Chondrocyte (in vitro differentiated cells): Measurements from ENCODE around the gene DCPS. TPM values are rescaled to one million over a fixed set of nuclear protein-coding genes. Genes with fewer than 3 reads are reported as not detected.

Experiments
- DNase-seq: peaks from one replicate; pipeline ENCODE4 v3.0.0; 2021; ENCODE audit warnings: mixed read lengths, low spot score
- H3K27ac Mint-ChIP-seq: one replicate; pipeline ENCODE4 v1.8.0; 2021; ENCODE audit warnings: mild to moderate bottlenecking, moderate library complexity, mixed read lengths; ENCODE audit not compliant: unreplicated experiment
- H3K27me3 Mint-ChIP-seq: 2 replicates; pipeline ENCODE4 v1.8.0; 2021; ENCODE audit warnings: low read depth, mixed read lengths
- H3K36me3 Mint-ChIP-seq: 2 replicates; pipeline ENCODE4 v1.8.0; 2021; ENCODE audit warnings: low read depth, mixed read lengths
- H3K4me1 Mint-ChIP-seq: 2 replicates; pipeline ENCODE4 v1.8.0; 2021; ENCODE audit warnings: low read depth, mild to moderate bottlenecking, mixed read lengths
- H3K4me3 Mint-ChIP-seq: one replicate; pipeline ENCODE4 v1.8.0; 2021; ENCODE audit warnings: mild to moderate bottlenecking, moderate library complexity, mixed read lengths; ENCODE audit not compliant: unreplicated experiment
- H3K9me3 Mint-ChIP-seq: 2 replicates; pipeline ENCODE4 v1.8.0; 2021; ENCODE audit warnings: low read depth, mixed read lengths
- total RNA-seq: library from RNA; stranded (reverse); gene quantifications from 3 replicates; pipeline ENCODE4 v1.2.1, GENCODE V29; 2021
- TF ChIP-seq, protein P1 (sequence below): fragments of 200-600 bp; sonication (generic); IDR thresholded peaks from 2 replicates; pipeline ENCODE4 v1.5.0; 2021; ENCODE audit warnings: antibody characterized with exemption, mild to moderate bottlenecking, moderate library complexity

Gene DCPS
- total RNA-seq, 1 donor from 2014 or later: 12.4 TPM

DNA sequence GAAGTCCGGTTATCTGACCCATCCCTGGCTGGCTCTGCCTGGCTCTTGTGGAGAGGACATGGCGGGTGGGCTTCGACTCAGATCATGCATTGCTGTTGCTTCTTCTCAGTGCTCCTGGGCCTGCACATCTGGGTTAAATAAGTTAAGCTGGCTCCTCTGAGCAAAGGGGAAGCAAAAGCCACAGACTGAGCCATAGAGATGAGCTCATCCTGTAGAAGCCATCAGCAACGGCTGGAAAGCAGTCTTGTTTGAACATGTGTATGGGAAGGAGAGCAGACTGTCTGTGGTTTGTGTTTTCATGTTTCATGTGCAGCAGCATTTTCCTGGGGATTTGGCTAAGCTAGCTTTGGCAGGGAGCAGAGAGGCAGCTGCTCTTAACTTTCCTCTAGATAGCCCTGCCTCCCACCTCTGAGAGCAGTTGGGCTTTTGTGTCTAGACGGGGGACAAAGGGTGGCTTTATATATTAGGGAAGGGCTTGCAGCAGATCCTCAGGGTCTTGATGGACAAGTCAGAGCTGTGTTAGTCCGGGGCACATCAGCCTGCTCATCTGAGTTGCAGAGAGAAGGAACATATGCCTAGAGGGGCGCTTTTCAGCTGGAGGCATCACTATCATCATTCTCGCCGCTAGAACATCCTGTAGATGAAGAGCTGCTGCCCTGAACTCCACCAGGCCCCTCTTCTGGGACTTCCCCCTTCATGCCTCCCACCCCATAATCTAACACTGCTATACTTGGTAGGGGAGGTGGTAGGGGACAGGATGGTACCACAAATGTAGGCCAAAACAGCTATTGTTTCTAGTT lies 14.9 kb downstream of the DCPS start:
- peaks cover 2% of the 10 kb centered on the region for H3K36me3 Mint-ChIP-seq
- H3K9me3 Mint-ChIP-seq: no peaks in the 10 kb centered on the region
- peak overlapping the region; percentile 94 for H3K27ac Mint-ChIP-seq
- DNase-seq: no peak
- H3K4me3 Mint-ChIP-seq: peak overlapping the region; percentile 37
- H3K4me1 Mint-ChIP-seq: peaks cover 36% of the 10 kb centered on the region
- H3K27me3 Mint-ChIP-seq: no peaks in the 10 kb centered on the region
- TF ChIP-seq, protein P1, sequence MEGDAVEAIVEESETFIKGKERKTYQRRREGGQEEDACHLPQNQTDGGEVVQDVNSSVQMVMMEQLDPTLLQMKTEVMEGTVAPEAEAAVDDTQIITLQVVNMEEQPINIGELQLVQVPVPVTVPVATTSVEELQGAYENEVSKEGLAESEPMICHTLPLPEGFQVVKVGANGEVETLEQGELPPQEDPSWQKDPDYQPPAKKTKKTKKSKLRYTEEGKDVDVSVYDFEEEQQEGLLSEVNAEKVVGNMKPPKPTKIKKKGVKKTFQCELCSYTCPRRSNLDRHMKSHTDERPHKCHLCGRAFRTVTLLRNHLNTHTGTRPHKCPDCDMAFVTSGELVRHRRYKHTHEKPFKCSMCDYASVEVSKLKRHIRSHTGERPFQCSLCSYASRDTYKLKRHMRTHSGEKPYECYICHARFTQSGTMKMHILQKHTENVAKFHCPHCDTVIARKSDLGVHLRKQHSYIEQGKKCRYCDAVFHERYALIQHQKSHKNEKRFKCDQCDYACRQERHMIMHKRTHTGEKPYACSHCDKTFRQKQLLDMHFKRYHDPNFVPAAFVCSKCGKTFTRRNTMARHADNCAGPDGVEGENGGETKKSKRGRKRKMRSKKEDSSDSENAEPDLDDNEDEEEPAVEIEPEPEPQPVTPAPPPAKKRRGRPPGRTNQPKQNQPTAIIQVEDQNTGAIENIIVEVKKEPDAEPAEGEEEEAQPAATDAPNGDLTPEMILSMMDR: no peak

DNA sequence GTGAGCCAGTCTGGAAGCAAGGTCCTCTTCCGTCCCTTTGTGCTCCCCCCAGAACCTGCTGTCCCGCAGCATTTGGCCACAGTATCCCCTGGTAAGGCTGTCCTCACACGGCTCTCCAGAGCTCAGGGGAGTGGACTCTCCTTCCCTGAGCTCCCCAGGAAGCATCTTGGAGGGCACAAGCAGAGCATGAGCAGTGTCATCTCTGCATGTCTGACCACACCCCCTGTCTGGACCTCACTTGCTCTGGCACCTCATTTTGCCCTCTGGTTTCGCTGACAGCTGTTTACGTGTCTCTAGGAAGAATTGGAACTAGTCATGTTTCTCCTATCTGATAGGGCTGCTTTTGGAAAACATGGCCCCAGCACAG lies 15.5 kb downstream of the DCPS start:
- TF ChIP-seq, protein P1: no peak

DNA sequence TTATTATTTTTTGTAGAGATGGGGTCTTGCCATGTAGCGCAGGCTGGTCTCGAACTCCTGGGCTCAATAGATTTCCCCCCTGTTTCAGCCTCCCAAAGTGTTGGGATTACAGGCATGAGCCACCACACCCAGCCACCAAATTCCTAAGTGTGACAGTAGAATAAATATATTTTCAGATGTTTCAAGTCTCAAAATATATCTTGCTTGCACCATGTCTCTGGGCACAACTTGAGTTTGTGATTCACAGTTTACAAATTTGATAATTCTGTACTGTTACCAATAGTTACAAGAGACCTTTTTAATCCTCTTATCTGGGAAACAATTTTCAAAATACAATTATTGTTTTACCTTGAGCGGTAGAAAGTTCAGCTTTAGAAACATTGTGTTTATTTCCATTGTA lies 19.1 kb downstream of the DCPS start:
- no peaks in the 10 kb centered on the region for H3K27me3 Mint-ChIP-seq
- H3K4me3 Mint-ChIP-seq: no peak overlapping the region
- no peak overlapping the region for H3K27ac Mint-ChIP-seq
- no peaks in the 10 kb centered on the region for H3K36me3 Mint-ChIP-seq
- H3K9me3 Mint-ChIP-seq: no peaks in the 10 kb centered on the region
- peak; percentile 9 for DNase-seq
- peaks cover 21% of the 10 kb centered on the region for H3K4me1 Mint-ChIP-seq
- TF ChIP-seq, protein P1: no peak

More for the DNA sequence above, 15.5 kb downstream of the DCPS start:
- Mint-ChIP-seq H3K9me3 (no peaks in the 10 kb centered on the region), H3K36me3 (peaks cover 2% of the 10 kb centered on the region), H3K4me3 (no peak overlapping the region), H3K27ac (peak overlapping the region; percentile 94), H3K27me3 (no peaks in the 10 kb centered on the region), H3K4me1 (peaks cover 36% of the 10 kb centered on the region)
- DNase-seq: no peak

DNA sequence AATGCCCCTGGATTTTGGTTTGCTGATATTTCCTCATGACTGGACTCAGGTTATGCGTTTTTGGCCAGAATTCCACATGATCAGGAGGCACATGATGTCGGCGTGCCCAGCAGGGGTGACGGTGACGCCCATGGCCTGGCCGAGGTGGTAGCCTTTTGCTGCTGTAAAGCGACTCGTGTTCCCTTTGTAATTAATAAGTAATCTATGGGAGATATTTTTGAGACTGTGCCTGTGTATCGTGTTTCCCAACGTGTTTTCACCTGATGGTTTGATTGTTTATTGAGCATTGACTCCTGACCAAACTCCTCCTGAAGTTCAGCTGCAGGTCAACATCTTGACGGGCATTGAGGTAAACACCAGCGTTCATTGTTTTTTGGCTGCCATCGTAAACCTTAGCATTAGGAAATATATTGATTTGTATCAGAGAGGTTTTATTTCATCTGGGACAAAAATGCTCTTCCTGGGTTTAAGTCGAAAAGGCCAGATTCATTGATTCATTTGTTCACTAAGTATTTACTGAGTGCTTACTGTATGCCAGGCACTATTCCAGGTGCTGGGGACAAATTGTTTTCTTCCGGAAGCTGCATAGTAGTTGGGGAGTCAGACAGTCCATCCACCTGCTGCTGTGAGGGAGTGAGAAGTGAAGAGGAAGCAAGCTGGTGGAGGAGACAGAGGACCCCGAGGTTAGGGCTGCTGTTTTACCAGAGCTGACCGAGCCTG lies 23.6 kb downstream of the DCPS start:
- Mint-ChIP-seq H3K36me3 (no peaks in the 10 kb centered on the region), H3K4me3 (no peak overlapping the region), H3K4me1 (peaks cover 8% of the 10 kb centered on the region), H3K27ac (no peak overlapping the region), H3K27me3 (no peaks in the 10 kb centered on the region), H3K9me3 (no peaks in the 10 kb centered on the region)
- TF ChIP-seq, protein P1: no peak
- DNase-seq: peak; percentile 43

DNA sequence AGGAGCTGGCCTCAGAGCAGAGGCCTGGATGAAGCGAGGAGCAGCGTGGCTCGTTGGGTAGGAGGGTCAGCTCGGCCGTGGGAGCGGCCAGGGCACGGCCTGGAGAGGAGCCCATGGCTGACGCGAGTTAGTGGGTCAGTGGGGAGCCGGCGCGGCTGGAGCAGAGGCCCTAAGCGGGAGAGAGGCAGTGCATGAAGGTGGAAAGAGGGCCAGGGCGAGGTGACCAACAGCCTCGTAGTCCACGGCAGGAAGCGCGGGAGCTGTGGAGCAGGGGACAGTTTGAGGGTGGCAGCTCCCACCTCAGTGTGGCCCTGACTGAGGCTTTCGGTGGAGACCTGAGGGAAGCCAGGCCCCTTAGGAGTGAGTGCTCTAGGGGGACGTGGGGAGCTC lies 24.1 kb downstream of the DCPS start:
- Mint-ChIP-seq H3K36me3 (no peaks in the 10 kb centered on the region), H3K4me3 (no peak overlapping the region), H3K4me1 (peaks cover 12% of the 10 kb centered on the region), H3K27me3 (no peaks in the 10 kb centered on the region), H3K27ac (no peak overlapping the region), H3K9me3 (no peaks in the 10 kb centered on the region)
- TF ChIP-seq, protein P1: no peak
- DNase-seq: peak; percentile 93
